Cardiac ventricle fibroblast (primary cell): ENCODE measurements around the gene DMBX1. TPM values are rescaled to one million over a fixed set of nuclear protein-coding genes. Genes with fewer than 3 reads are reported as not detected.

Experiments
- total RNA-seq: library from RNA; depleted of rRNA; stranded (reverse); fragments of >200 nt; gene quantifications from 2 replicates; pipeline ENCODE4 v1.2.3, GENCODE V29; 2015

The DMBX1 gene
- total RNA-seq = not detected in 2 replicates

GRCh38 chr1:46489638-46490405 is at the start of gene DMBX1:
TSS of gene DMBX1 (plus strand) at chr1:46489836. CDS start at chr1:46507011, 17,175 bp downstream.

Other genes starting within 250 kb of the DMBX1 start
- gene RAD54L, start 242.1 kb upstream of the DMBX1 start, total RNA-seq = 0.62 and 1.1 TPM in 2 replicates
- 66.5 and 73.8 TPM in 2 replicates for gene LRRC41, start 186.2 kb upstream of the DMBX1 start, total RNA-seq
- 329 and 360 TPM in 2 replicates for gene UQCRH, start 186.1 kb upstream of the DMBX1 start, total RNA-seq
- 11.6 and 13.5 TPM in 2 replicates for gene NSUN4, start 149.0 kb upstream of the DMBX1 start, total RNA-seq
- 0.10 and 0.81 TPM in 2 replicates for gene FAAH, start 95.5 kb upstream of the DMBX1 start, total RNA-seq
- gene KNCN, start 61.8 kb downstream of the DMBX1 start, total RNA-seq = not detected in 2 replicates
- 11.9 and 13.5 TPM in 2 replicates for gene MKNK1, start 114.4 kb downstream of the DMBX1 start, total RNA-seq
- gene MOB3C, start 127.0 kb downstream of the DMBX1 start, total RNA-seq = 8.4 and 20.2 TPM in 2 replicates
- 19.9 and 27.9 TPM in 2 replicates for gene ATPAF1, start 178.5 kb downstream of the DMBX1 start, total RNA-seq
- gene TEX38, start 182.0 kb downstream of the DMBX1 start, total RNA-seq = not detected in 2 replicates
- 58.8 and 66.0 TPM in 2 replicates for gene EFCAB14, start 229.3 kb downstream of the DMBX1 start, total RNA-seq